GM13976 (cell line): ENCODE data around the gene ARHGEF10L.

ENCODE experiments used
- DNase-seq: peaks from one replicate; pipeline ENCODE4 v3.0.0; 2012; ENCODE audit warnings: low spot score
- CTCF ChIP-seq: IDR thresholded peaks from 2 replicates; pipeline ENCODE4 v1.5.1; 2012; ENCODE audit warnings: borderline replicate concordance, mild to moderate bottlenecking; ENCODE audit not compliant: insufficient read depth; ENCODE audit errors: extremely low read depth, missing control alignments, control extremely low read depth
- in situ Hi-C: fragments of 300-500 bp; cut with MboI; formaldehyde crosslinking; loops from one replicate; pipeline ENCODE4 v1.12.0; 2022; ENCODE audit warnings: low sequenced_read_pairs, mixed read lengths, inconsistent platforms; ENCODE audit not compliant: unreplicated experiment

Gene ARHGEF10L

GRCh38 chr1:17524645-17525044 is 14.9 kb upstream of the ARHGEF10L start:
- no peak for TF ChIP-seq CTCF
- no peak for DNase-seq
- in situ Hi-C loops = no loop called here

GRCh38 chr1:17525996-17526686 is 13.4 kb upstream of the ARHGEF10L start:
- in situ Hi-C loops = no loop called here
- no peak for DNase-seq
- no peak for TF ChIP-seq CTCF

- no peak for TF ChIP-seq CTCF
- in situ Hi-C loops = no loop called here
- no peak for DNase-seq
Measured at GRCh38 chr1:17527036-17527914, 12.2 kb upstream of the ARHGEF10L start.

GRCh38 chr1:17529381-17529780 is 10.1 kb upstream of the ARHGEF10L start:
- no peak for TF ChIP-seq CTCF
- DNase-seq = no peak
- in situ Hi-C loops = no loop called here

GRCh38 chr1:17531343-17531681 is 8.2 kb upstream of the ARHGEF10L start:
- in situ Hi-C loops = no loop called here
- DNase-seq = no peak
- TF ChIP-seq CTCF = no peak

GRCh38 chr1:17531682-17532487 is 7.6 kb upstream of the ARHGEF10L start:
- TF ChIP-seq CTCF = no peak
- in situ Hi-C loops = no loop called here
- no peak for DNase-seq
